NOMO-1 treated with DMSO at 0.1 percent for 48 hours (cell line): ENCODE measurements around the gene TENM4.

Experiments used
- DNase-seq: peaks from one replicate; lab custom pipeline; 2025; ENCODE audit not compliant: unreplicated experiment; lab: John Stamatoyannopoulos, UW

TENM4 gene

DNA sequence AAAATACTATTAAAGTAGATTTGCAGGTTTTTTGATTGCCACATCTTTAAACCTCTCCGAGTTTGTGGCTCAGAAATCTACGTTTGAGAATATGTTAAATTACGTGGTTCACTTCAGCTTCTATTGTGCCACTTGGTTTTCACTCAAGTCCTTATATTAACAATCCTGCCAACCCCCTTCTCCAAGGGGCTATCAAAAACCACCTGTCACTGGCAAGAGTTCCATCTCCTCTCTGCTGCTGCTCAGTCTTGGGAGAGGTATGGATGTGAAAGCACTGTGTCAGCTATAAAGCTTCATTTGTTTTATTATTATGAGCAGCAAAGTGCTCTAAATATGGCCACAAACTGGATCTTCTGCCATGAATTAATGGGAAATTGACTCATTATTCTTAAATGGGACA lies 668.6 kb downstream of the TENM4 start:
- DNase-seq: no peak

DNA sequence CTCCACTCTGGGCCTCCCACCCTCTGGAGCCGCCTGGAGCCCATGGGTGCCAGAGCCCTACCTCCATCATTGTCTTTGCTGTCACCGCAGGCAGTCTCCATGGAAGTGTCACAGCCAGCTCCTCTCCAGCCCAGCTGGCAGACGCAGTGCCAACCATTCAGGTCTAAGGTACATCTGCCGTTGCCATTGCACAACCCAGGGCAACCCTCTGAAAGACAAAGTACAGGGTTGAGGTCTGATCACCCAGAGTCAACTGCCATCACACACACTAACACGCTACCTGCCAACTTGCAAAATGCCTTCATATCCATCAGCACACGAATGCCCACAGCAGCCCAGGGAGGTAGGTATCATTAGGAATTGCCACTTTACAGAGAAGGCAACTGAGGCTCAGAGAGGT lies 669.9 kb downstream of the TENM4 start:
- no peak for DNase-seq

DNA sequence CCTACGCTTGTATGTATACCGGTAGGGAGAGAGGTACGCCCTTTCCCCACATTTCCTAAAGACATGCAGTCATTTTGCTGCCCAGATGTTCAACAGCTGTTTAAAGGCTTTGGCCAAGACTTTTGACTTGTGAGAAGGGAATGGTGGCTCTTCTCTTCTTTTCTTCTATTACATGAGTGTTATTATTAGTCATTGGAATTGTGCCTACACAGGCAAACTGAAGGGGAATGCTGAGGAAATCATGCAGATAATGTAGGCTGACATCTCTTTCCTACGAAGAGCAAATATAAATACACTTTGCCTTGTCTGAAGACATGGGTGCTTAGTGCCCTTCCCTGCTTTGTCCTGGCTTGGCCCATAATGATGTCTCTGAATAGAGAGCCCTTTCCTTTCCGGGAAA lies 671.9 kb downstream of the TENM4 start:
- DNase-seq: no peak

DNA sequence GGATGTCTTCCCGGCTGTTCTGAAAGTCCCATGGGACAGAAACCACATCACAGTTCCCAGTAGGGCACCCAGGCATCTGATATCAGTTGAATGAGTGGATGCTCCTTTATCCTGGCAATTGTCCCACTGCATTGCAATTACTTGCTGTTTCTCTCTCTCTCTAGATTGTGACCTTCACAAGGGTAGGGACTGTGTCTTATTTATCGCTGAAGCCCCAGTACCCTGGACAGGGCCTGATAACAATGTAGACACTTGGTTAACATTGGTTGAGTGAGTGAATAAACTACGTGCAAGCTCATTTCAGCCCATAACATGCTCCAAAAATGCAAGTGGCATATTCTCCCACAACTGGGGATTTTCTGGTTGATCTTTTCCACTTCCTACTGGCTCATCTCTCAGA lies 672.5 kb downstream of the TENM4 start:
- no peak for DNase-seq

DNA sequence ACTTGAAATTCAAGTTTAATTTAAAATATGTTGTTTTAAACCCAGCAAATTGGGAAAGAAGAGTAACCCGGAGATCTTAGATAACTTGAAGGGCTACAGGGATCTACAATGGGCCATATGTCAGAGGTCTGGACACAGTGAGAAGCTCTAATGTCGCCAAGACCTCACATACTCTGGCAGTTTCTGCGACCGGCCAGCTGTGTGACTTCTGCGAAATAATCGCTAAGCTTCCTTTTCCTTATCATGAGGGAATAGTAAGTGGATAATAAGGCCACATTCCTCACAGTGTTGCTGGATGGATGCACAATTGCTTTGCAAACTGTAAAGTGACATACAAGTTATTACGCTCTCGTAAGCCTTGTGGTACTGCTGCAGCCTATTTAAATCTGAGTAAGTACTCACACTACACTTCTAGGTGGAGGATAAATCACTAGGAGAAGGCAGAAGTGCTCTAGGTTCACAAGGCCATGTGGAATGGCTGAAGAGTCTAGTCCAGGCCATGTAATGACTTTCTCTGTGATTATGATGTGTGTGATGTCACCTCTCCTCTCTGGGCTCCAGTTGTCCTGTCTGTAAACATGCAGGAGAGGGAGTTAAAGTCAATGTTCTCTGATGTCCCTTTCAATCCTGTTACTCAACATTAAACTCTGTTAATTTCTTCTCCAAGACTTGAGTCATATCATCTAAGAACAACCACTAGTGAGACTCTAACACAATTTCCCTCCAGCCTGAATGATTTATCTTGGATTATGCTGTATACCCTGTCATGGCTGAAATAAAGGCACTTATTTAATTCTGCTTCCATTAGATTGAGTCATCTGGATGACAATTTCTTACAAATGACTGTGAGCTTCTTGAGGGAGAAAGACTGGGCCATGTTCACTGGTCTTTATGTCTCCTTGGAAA lies 673.5 kb downstream of the TENM4 start:
- no peak for DNase-seq

DNA sequence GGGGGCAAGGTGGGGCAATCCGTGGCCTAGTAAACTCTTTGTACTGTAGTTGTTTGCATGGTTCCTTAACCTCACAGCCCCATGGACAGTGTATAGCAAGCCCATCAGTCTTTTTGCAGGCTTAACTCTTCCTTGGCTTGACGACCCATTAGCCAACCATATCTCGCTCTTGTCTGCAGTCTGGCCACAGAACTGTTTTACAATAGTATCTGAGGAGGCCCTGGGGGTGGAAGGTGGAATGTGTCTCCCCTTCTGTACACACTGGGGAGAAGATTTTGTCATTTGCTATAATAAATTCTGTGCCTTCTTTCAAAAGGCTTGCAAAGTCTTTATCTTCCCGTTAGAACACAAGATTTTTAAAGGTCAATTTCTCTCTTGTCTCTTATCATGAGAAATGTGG lies 675.9 kb downstream of the TENM4 start:
- no peak for DNase-seq

DNA sequence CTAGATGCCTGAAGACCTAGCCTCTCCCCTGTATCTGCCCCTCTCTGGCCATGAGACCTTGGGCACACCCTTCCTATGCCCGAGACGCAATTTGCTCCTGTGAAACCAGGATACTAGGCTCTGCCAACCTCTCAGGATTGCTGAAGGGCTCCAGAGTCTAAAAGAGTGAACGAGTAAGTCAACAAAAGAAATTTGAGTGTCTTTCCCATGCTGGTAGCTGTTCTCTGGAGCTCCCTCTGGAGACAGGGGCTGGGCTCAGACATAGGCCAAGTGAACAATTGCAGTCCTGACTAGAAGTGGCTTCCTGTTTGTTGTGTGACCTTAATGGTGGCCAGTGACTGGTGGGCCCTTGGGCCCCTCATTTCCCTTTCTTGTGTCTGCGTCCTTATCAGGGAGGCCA lies 677.2 kb downstream of the TENM4 start:
- DNase-seq: no peak

DNA sequence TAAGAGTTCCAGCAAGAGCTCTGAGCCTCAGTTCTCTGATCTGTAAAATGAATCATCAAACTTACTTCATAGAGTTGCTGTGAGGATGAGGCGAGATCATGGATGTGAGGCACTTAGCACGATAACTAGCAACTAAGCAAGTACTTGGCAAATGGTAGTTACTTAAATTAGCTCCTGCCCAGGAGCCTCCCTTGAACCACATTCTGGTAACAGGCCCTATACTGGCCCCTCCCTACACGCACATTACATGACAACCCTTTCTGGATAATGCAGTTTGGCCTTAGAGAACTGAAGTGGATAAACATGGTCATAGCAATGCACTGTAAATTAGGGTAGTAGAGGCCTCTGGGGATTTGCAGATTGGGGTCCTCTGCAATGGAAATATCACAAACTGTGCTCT lies 678.7 kb downstream of the TENM4 start:
- DNase-seq: no peak

DNA sequence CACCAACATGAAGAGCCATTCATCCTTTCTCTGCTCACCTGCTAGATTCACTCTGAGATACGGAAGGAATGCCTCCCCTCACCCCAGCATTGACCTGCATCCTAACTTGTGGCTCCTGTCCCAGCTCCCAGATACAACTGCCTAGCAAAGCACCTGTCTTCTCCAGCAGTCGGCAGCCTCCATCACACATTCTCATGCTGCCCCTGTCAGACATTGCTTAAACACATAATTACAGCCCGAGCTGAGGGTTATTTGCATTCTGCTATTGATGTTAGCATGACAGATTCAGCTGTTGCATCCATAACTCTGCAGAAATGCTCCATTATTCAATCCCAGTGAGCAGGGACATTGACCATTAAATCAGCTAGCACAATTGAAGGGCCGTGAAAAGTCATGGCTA lies 681.8 kb downstream of the TENM4 start:
- DNase-seq: no peak

DNA sequence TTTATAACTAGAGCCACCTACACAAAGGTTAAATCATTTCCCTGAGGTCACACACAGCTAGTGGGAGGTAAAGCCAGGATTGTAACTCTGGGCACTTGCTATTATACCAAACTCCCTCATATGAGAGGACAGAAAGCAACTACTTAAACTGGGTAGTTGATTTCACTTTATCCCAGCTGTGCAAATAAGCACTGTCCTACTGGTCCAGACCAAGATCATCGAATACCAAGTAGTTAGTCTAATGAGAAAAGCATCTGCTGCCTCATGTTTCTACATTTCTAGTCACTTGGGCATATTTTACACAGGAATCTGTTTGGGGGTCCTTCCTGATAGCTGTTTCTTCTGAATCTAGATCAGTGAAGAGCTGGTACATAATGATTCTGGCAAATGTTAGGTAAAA lies 687.5 kb downstream of the TENM4 start:
- no peak for DNase-seq

DNA sequence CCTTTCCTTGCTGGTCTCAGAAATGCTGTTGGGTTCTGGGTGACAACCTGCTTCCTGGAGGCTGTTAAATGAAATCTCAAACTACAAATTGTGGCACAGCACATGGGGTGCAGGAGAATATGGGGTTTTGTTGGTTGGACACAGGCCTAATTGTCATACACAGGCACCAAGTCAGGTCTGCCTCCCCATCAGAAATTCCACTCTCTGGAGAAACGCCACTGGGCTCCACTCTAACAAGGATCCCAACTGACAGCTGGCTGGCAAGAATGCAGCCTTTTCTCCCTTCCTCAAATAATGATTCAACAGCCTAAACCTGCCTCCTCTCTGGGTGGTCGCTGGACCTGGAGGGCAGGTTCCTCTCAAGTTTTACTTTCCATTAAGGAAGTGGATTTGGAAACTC lies 688.3 kb downstream of the TENM4 start:
- no peak for DNase-seq

DNA sequence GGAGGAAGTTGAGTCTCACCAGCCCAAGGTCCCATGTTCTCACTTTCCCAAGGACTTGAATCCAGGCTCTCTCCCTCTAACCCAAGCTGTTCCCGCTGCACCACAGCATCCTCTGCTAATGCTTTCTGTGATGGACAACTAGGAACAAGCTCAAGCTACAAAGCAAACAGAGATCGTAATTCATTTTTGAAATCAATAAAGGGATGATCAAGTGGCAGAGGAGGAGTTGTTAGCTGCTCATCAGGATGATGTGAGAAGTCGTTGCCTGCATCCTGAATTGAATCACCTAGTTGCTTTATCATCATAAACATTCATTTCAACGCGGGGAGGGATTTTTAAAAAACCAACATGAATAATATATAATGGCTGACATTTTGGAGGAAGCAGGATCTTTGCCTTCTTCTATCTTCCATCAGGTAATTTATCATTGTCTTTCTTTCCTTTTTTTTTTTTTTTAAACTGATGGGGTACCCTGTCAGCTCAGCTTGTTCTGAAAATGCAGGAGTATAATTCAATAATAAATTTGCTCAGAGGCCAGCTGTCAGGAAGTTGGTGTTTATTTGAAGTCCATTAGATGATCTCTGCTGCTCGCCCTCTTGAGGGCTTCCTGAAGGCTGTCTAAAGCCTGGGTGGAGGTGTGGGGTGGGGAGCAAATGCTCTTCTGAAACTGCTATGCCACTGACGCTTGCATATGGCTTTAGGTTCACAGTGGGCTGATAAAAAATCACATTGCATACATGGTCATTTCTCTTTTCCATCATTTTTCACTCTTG lies 691.7 kb downstream of the TENM4 start:
- DNase-seq: no peak

DNA sequence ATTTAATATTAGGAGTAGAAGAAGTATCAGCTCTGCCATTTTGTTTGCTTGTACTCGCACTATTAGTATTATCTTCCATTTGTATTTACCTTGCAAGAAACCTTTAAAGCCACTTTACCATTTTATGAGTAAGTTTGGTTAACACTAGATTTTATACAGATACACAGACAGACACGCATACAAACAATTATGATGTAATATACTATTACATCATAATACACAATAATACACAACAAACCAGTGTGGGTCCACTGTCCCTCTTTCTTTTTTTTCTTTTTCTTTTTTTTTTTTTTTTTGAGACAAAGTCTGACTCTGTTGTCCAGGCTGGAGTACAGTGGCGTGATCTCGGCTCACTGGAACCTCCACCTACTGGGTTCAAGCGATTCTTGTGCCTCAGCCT lies 695.9 kb downstream of the TENM4 start:
- no peak for DNase-seq

DNA sequence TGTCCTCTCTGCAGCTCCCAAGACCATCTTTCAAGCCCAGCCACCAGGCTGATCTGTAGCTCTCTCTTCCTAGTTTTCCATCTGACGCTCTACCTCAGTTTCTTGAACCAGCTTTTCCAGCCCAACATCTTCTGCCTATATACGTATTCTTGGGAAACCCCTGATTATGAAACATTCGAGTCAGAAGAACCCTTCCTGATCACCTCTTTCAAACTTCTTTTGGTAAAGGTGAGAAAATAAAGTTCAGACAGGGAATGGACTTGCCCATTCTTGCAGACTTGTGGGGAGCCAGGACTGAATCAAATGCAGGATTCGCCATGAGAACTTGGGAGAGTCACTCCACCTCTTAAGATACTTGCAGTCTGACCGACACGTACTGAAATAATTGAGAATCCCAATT lies 696.6 kb downstream of the TENM4 start:
- no peak for DNase-seq

DNA sequence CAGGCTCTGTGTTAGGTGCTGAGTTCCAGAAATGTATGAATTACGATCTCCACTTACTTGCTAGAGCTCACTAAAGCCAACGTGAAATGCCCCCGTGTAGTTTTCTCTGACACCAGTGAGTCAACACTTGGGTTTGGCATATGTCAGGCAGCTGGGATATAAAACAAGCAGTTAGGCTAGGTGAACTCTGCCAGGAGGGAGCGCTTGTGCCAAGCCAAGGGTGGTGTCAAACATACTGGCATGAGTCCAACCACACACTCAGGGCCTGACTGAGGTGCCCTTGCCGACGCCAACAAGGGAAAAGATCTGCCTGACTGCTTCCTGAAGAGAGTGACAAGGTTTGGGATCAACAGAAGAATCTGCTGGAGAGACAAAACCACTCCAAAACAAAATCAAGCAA lies 698.4 kb downstream of the TENM4 start:
- no peak for DNase-seq

DNA sequence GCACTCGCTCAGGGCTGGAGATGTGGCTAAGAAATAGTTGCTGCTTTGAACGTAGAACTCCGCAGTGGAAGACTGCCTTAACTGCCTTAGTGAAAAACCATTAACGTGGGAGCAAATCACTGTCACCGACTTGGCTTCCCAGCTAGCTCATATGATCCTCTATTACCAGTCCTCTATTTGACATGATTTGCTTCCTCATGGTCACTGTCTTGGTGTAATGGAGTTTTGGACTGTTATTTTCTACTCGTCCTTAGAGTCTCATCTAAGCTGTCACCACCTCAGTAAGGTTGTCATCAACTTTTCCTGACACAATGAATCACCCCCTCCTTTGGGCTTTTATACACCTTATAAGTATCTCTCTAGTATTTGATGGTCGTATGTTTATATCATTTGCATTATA lies 699.1 kb downstream of the TENM4 start:
- no peak for DNase-seq

DNA sequence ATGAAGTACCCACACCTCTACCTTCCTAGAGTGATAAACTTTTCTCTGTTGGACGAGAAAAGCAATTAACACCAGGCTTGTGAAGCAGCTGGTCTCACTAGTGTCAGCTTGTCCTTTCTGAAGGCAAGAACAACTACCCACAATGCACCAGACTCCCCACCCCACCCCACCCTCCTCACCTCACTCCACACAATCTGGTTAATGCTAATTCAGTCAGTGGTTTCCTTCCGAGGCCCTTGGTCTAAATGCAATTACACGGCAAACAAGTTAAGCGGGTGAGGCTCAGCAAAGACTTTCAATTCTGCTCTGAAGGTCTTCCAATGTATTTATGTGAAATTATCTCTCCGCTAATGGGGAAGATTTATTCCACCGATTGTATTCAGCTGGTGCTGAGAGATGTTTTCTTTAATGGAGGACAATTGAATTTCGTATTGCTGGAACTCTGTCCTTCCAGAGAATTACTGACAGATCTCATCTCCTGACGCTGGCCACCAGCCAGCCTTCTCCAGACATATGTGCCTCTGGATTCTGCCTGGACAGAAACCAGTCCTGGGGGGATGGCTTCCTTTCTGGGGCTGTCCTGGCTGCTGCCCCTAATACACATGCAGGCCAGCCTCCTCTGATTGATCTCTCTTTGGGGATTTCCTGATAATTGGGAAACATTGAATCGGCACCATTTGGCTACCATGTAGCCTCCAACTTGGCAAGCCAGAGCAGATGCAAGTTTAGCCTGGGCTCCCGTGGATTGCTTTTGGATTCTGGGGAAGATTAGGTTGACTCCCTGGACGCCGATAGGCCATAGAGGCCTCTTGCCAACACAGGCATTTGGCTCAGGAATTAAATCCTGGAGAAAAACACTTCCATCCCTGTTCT lies 700.4 kb downstream of the TENM4 start:
- no peak for DNase-seq

DNA sequence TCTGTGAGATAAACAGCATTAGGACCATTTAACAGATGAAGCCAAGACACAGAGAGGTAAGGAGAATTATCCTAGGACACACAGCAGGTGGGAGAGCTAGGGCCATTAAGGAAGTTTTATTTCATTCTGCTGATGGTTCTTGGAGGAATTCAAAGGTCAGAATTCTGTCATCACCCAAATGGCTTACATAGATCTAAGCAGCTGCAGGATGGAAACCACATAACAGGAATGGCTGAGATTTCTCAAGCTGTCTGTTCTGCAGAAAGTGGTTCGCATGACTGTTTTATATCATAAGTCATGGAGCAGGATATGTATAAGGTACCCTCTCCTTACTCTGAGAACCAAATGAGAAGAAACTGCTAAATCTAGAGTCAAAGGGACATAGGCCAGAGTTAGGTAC lies 702.9 kb downstream of the TENM4 start:
- no peak for DNase-seq

DNA sequence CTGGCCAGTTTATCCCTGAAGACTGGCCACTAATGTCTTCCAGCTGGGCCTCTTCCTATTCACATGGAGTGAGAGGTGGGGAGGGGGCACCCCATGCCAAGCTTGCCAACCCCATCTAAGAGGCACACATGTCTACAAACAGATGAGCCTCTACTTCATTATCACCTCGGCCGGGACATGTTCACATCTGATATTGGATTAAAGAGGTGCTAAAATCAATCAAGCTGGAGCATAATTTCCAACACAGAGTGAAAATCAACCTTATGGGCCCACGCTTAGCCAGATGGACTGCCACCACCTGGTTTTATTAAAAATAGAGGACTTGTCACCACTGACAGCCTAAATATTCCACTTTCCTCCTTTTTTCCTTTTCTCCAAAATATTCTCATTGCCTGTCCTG lies 703.5 kb downstream of the TENM4 start:
- DNase-seq: no peak

DNA sequence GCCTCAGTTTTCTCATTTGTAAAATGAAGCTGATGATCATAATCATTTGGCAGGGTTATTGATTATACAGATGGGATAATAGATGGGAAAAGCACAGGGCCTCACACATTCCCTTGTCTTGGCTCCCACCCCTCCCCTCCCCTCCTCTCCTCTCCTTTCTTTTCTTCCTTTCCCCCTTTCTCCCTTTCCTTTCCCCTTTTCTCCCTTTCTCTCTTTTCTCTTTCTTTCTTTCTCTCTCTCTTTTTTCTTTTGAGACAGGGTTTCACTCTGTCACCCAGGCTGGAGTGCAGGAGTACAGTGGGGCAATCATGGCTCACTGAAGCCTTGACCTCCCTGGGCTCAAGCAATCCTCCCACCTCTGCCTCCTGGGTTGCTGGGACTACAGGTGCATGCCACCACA lies 705.1 kb downstream of the TENM4 start:
- no peak for DNase-seq

DNA sequence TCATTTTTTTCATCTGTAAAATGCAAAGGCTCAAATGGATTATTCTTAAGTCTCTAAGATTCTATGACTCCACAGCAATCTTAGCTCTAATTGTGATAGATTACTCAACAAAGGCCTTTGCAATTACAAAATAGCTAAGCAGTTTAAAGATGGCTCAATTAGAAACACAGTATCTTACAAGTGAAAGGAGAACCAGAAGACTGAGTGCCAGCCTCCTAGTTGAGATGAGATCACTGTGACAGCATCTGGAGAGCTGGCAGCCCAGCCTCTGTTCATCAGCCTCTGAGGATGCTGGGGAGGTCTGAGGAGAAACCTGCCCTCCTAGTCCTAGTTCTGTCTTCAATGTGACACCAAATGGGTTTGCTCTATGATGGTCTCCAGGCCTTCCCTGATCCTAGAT lies 707.8 kb downstream of the TENM4 start:
- DNase-seq: peak; percentile 84

DNA sequence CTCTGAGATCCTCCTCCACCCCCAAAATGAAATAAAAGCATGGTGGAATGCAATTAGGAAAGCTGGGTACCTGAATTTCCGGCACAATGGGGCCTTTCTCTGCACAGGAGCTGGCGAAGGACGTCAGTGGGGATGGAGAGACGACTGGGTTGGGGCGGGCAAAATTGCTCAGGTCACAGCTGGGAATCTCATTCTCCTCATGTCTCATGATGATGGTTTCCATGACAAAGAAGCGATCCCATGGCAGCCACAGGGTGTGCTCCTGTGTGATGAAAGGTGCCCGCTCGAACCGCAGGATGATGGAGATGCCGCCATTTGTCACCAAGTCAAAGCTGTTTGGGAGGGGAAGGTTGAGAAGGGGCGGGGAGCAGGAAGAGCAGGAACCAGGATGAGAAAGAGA lies 708.6 kb downstream of the TENM4 start:
- DNase-seq: no peak
